K562 (cell line): ENCODE results near the gene B3GALT4. TPM values are rescaled to one million over a fixed set of nuclear protein-coding genes. Genes with fewer than 3 reads are reported as not detected.

ENCODE experiments used
- CBX8 ChIP-seq: fragments of 200-600 bp; sonication (generic); IDR thresholded peaks from 2 replicates; pipeline ENCODE4 v1.6.1; 2012; ENCODE audit warnings: borderline replicate concordance, mixed run types, low read depth, mild to moderate bottlenecking, moderate library complexity, mixed read lengths, low read length, control low read depth, inconsistent platforms; ENCODE audit not compliant: poor library complexity, severe bottlenecking; ENCODE audit errors: extremely low read depth
- CHD1 ChIP-seq: fragments of 200-600 bp; sonication (generic); IDR thresholded peaks from one replicate; pipeline ENCODE4 v1.6.1; 2012; ENCODE audit warnings: mild to moderate bottlenecking, moderate library complexity, low read length, inconsistent platforms
- ELF1 ChIP-seq: fragments of 200-800 bp; sonication (Bioruptor generic); IDR thresholded peaks from 2 replicates; pipeline ENCODE4 v1.6.1; 2016; ENCODE audit warnings: missing genetic modification characterization, missing compliant biosample characterization
- FOXM1 ChIP-seq, 2 experiments: fragments of 450-650 bp in 1 of 2; sonication (generic) in 1 of 2; formaldehyde crosslinking in 1 of 2; IDR thresholded peaks; 2 replicates each; pipeline versions ENCODE4 v1.6.1 to v1.9.0; 2017 to 2022; ENCODE audit warnings: low read depth in 2 of 2, mild to moderate bottlenecking in 2 of 2, missing genetic modification reagents in 1 of 2, moderate library complexity in 1 of 2
- KLF6 ChIP-seq: fragments of 250-450 bp; sonication (Bioruptor Pico); IDR thresholded peaks from 2 replicates; pipeline ENCODE4 v1.4.0; 2020; ENCODE audit warnings: mild to moderate bottlenecking, moderate library complexity, borderline replicate concordance
- LEF1 ChIP-seq: fragments of 450-650 bp; IDR thresholded peaks from 2 replicates; pipeline ENCODE4 v1.6.1; 2016; ENCODE audit warnings: mild to moderate bottlenecking
- MED1 ChIP-seq: sonication (generic); formaldehyde crosslinking; IDR thresholded peaks from 2 replicates; pipeline ENCODE4 v1.8.1; 2023; ENCODE audit warnings: missing genetic modification reagents, borderline replicate concordance
- NCOR1 ChIP-seq: fragments of 450-650 bp; IDR thresholded peaks from 2 replicates; pipeline ENCODE4 v1.6.1; 2016; ENCODE audit warnings: mild to moderate bottlenecking, moderate library complexity
- POLR2H ChIP-seq: IDR thresholded peaks from 2 replicates; pipeline ENCODE4 v1.6.1; 2016; ENCODE audit warnings: missing genetic modification characterization, low read depth, mild to moderate bottlenecking, control low read depth, missing compliant biosample characterization, moderate library complexity
- TCFL5 ChIP-seq: fragments of 250-450 bp; sonication (Bioruptor Pico); conservative IDR thresholded peaks from 2 replicates; pipeline ENCODE4 v1.6.1; 2021; ENCODE audit warnings: mild to moderate bottlenecking, moderate library complexity, matching md5 sums
- UBTF ChIP-seq, 2 experiments: IDR thresholded peaks; 2 replicates each; pipeline ENCODE4 v1.6.1; 2012; ENCODE audit warnings: improper control_type of control experiment in 2 of 2, low read depth in 2 of 2, low read length in 2 of 2, borderline replicate concordance in 1 of 2
- ZNF583 ChIP-seq: fragments of 250-450 bp; sonication (Bioruptor Pico); IDR thresholded peaks from 2 replicates; pipeline ENCODE4 v1.4.0; 2020
- ZNF592 ChIP-seq: fragments of 450-650 bp; IDR thresholded peaks from 2 replicates; pipeline ENCODE4 v1.6.1; 2017; ENCODE audit warnings: antibody characterized with exemption, mild to moderate bottlenecking
- polyA plus RNA-seq, 8 experiments: library from polyadenylated mRNA; depleted of rRNA in 4 of 8; stranded (reverse) in 5 of 8; unstranded in 3 of 8; fragments of >200 nt; fragmentation: Nextera tagmentation in 2 of 8; fragmentation: Illumina TruSeq in 1 of 8; extraction: Ambion mirVana in 2 of 8; extraction: Trizol in 1 of 8; gene quantifications; 2 replicates each; pipeline versions ENCODE4 v1.2.1 to v1.2.3, GENCODE V29; 2011 to 2014; ENCODE audit warnings: inconsistent platforms in 1 of 8, missing spikeins in 1 of 8
- total RNA-seq, 7 experiments: library from RNA; depleted of rRNA in 6 of 7; stranded (reverse); fragments of >200 nt in 6 of 7; fragmentation: Illumina TruSeq in 2 of 7; extraction: Trizol in 2 of 7; gene quantifications; 2 replicates each; pipeline versions ENCODE4 v1.2.1 to v1.2.3, GENCODE V29; 2011 to 2021; ENCODE audit warnings: low replicate concordance in 1 of 7
- TF ChIP-seq, protein P1 (sequence below): fragments of 250-450 bp; sonication (Bioruptor Pico); IDR thresholded peaks from 2 replicates; pipeline ENCODE4 v1.8.0; 2022; ENCODE audit warnings: inconsistent platforms
- TF ChIP-seq, protein P2 (sequence below): fragments of 450-650 bp; IDR thresholded peaks from 2 replicates; pipeline ENCODE4 v1.6.1; 2018; ENCODE audit warnings: mild to moderate bottlenecking, low read depth; ENCODE audit not compliant: partially characterized antibody

B3GALT4 gene
- total and polyA plus RNA-seq, 9 of the 15 experiments (the other 6 are each of a cell fraction or from before 2014, with no cell fraction given) = 0.11 to 1.3 (median 0.53) TPM; not detected in 1

GRCh38 chr6:33271468-33272274, 5.3 kb upstream of the B3GALT4 start, which contains the start of the genes RPS18 and VPS52 (continued):
- TF ChIP-seq LEF1 = no peak; the same call in none of the 2 replicates
- TF ChIP-seq MED1 (CRISPR knock-in tag) = no peak; the same call in 1 of the 2 replicates
- TF ChIP-seq KLF6 (CRISPR knock-in tag) = peak; percentile 35
- no peak for TF ChIP-seq TCFL5 (CRISPR knock-in tag)
- TF ChIP-seq POLR2H (tag) = peak; percentile 98
- peak; percentile 53 for TF ChIP-seq NCOR1
- TF ChIP-seq UBTF (IDR thresholded peaks at IDR 0.05; ENCODE audit: borderline replicate concordance in 1 of 2, low read depth in 2 of 2, low read length in 2 of 2) = no peak
- TF ChIP-seq ELF1 (tag) = peak; percentile 96
- peak; percentile 58; the same call in 1 of the 2 replicates for TF ChIP-seq FOXM1 (IDR thresholded peaks at IDR 0.05; ENCODE audit: low read depth)
- no peak; the same call in 1 of the 2 replicates for TF ChIP-seq FOXM1 (CRISPR knock-in tag; IDR thresholded peaks at IDR 0.05; ENCODE audit: low read depth)
- TF ChIP-seq, protein P1, sequence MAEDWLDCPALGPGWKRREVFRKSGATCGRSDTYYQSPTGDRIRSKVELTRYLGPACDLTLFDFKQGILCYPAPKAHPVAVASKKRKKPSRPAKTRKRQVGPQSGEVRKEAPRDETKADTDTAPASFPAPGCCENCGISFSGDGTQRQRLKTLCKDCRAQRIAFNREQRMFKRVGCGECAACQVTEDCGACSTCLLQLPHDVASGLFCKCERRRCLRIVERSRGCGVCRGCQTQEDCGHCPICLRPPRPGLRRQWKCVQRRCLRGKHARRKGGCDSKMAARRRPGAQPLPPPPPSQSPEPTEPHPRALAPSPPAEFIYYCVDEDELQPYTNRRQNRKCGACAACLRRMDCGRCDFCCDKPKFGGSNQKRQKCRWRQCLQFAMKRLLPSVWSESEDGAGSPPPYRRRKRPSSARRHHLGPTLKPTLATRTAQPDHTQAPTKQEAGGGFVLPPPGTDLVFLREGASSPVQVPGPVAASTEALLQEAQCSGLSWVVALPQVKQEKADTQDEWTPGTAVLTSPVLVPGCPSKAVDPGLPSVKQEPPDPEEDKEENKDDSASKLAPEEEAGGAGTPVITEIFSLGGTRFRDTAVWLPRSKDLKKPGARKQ = no peak
- TF ChIP-seq CHD1 = peak; percentile 89
- peak; percentile 81; the same call in 1 of the 2 replicates for TF ChIP-seq ZNF583
- no peak for TF ChIP-seq ZNF592
- TF ChIP-seq, protein P2, sequence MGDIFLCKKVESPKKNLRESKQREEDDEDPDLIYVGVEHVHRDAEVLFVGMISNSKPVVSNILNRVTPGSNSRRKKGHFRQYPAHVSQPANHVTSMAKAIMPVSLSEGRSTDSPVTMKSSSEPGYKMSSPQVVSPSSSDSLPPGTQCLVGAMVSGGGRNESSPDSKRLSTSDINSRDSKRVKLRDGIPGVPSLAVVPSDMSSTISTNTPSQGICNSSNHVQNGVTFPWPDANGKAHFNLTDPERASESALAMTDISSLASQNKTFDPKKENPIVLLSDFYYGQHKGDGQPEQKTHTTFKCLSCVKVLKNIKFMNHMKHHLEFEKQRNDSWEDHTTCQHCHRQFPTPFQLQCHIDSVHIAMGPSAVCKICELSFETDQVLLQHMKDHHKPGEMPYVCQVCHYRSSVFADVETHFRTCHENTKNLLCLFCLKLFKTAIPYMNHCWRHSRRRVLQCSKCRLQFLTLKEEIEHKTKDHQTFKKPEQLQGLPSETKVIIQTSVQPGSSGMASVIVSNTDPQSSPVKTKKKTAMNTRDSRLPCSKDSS = no peak
- TF ChIP-seq CBX8 = no peak
